ENCODE measurements around the gene SERINC5. TPM values are rescaled to one million over a fixed set of nuclear protein-coding genes. Genes with fewer than 3 reads are reported as not detected.

The SERINC5 gene
- total and polyA plus RNA-seq, 12 donors: 2.3 to 21.9 (median 14.8) TPM

GRCh38 chr5:80299601-80300000 is 43.8 kb upstream of the SERINC5 start:
- Histone ChIP-seq H3K9me3 (no peaks in the 10 kb centered on the region), H3K27me3 (no peaks in the 10 kb centered on the region), H3K27ac (no peak overlapping the region), H3K36me3 (no peaks in the 10 kb centered on the region), H3K4me1 (no peaks in the 10 kb centered on the region), H3K4me3 (no peak overlapping the region)
- DNase-seq: no peak
- no peak for ATAC-seq
- 94 to 96% methylated on average over 8 of the region's 8 CpGs for WGBS, 2 donors
- intact Hi-C loops (cut with DNase I): no loop called here
- no peak for TF ChIP-seq CTCF (IDR thresholded peaks at IDR 0.05)

- H3K27ac ChIP-seq: no peak overlapping the region
- no peaks in the 10 kb centered on the region for H3K27me3 ChIP-seq
- TF ChIP-seq CTCF (IDR thresholded peaks at IDR 0.05): no peak
- ATAC-seq: peak in 1 of 8 donors; percentile 16
- no peak overlapping the region for H3K4me3 ChIP-seq
- intact Hi-C loops (cut with DNase I): no loop called here
- 65 to 75% methylated on average over 6 of the region's 6 CpGs for WGBS, 2 donors
- H3K4me1 ChIP-seq: no peaks in the 10 kb centered on the region
- H3K9me3 ChIP-seq: no peaks in the 10 kb centered on the region
- H3K36me3 ChIP-seq: no peaks in the 10 kb centered on the region
- no peak for DNase-seq
These were observed 40.3 kb upstream of the SERINC5 start for GRCh38 chr5:80296121-80296520.

- Histone ChIP-seq H3K27ac (no peak overlapping the region), H3K9me3 (no peaks in the 10 kb centered on the region), H3K27me3 (no peaks in the 10 kb centered on the region), H3K4me3 (no peak overlapping the region), H3K36me3 (no peaks in the 10 kb centered on the region), H3K4me1 (no peaks in the 10 kb centered on the region)
- no peak for TF ChIP-seq CTCF (IDR thresholded peaks at IDR 0.05)
- intact Hi-C loops (cut with DNase I): no loop called here
- no peak for DNase-seq
- no peak for ATAC-seq
- 78 to 81% methylated on average over 8 of the region's 8 CpGs for WGBS, 2 donors
These were observed 35.9 kb upstream of the SERINC5 start for GRCh38 chr5:80291761-80292160.

GRCh38 chr5:80289320-80289719 is 33.5 kb upstream of the SERINC5 start:
- H3K9me3 ChIP-seq: peaks cover 0 to 6% (median 0%) of the 10 kb centered on the region in 11 donors
- no peak overlapping the region for H3K4me3 ChIP-seq
- WGBS, 2 donors: 93 to 97% methylated on average over 2 of the region's 2 CpGs
- H3K36me3 ChIP-seq: no peaks in the 10 kb centered on the region
- no peak overlapping the region for H3K27ac ChIP-seq
- no peak for DNase-seq
- no peak for ATAC-seq
- H3K4me1 ChIP-seq: no peaks in the 10 kb centered on the region
- intact Hi-C loops (cut with DNase I): no loop called here
- H3K27me3 ChIP-seq: no peaks in the 10 kb centered on the region
- TF ChIP-seq CTCF (IDR thresholded peaks at IDR 0.05): no peak
